Femur (tissue), 1 donor: Measurements from ENCODE around the gene MAPK10.
A peak's percentile ranks its signal among the peaks of the same experiment; 100 is the strongest.

Experiments used
- DNase-seq: peaks from one replicate; pipeline ENCODE4 v3.0.0-alpha.2; 2017

MAPK10 gene

GRCh38 chr4:86271057-86271456 is 88.8 kb downstream of the MAPK10 start:
- DNase-seq, result no peak

- DNase-seq, result no peak
Measured at GRCh38 chr4:86269354-86269753, 90.5 kb downstream of the MAPK10 start.

DNA sequence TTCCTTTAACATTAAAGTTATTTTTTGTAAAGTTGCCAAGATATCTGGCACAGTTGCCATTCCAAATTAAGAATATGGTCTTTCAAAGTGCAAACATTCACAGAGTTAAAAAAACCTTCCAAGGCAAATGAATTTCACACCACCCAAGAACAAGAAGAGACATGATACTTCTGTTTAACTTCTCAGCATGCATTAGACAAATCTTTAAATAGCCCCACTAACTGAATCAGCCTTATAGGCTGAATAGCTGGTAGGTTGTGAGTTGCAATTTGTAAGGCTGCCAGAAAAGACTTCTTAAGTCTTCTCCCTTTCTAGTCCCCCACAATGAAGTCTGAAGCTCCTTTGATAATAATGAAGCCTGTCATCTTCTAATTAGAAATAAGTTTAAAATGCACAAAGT is 95.6 kb downstream of the MAPK10 start:
- no peak for DNase-seq

GRCh38 chr4:86261636-86262035 is 98.2 kb downstream of the MAPK10 start:
- DNase-seq, result no peak

- no peak for DNase-seq
Measured at GRCh38 chr4:86256086-86256485, 103.8 kb downstream of the MAPK10 start.

- no peak for DNase-seq
Measured at GRCh38 chr4:86250619-86251018, 109.2 kb downstream of the MAPK10 start.

DNA sequence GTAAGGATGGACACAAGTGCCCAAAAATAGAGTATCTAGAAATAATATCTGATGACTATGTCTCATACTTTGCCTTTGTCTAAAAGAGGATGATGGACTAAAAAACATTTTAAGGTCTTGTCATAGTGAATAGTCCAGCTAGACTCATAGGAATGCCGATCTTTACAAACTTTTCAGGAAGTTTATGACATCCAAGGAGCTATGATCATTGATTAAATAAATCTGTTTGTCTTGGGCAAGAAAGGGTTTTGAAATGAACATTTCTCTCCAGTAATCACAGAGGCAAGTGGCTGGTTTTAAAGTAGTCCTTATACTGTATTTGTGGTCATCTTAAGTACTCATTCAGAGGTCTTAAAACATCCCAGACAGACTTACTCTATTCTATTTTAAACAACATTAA is 109.8 kb downstream of the MAPK10 start:
- no peak for DNase-seq

DNA sequence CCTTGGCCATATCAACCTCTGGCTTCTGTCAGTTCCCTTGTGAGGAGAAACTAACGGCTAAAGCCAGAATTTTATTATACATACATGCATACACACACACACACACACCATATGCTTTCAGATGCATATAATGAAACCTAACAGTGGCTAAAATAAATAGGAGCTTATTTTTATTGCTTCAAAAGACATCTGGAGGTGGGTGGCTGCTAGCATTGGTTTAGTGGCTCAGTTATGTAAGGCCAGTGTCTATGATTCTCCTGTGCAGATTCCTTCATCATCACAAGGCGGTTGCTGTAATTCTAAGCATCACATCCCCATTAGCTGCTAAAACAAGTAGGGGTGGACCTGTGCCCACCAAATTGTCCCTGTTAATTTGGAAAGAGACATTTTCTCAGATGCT is 110.8 kb downstream of the MAPK10 start:
- DNase-seq, result no peak

DNA sequence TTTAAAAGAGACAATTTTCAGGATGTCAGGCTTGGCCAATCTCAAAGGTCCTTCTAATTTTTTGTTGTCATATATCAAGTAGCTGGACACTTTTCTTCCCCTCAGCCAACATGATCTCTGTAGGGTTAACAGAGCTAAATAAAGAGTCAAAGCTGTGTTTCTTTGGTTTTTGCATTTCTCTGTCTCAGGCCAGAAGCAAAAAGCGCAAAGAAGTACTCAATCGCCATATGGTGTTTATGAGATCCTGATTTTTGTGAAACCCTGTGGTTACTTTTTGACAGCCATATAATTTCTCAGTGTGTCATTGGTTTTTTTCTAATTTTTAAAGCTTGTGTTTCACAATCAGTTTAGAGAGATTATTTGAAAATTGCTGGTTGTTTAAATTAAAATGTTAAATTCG is 111.9 kb downstream of the MAPK10 start:
- no peak for DNase-seq

- DNase-seq, result no peak
Measured at GRCh38 chr4:86247320-86247719, 112.5 kb downstream of the MAPK10 start.

GRCh38 chr4:86243750-86244149 is 116.1 kb downstream of the MAPK10 start:
- DNase-seq, result no peak

- no peak for DNase-seq
Measured at GRCh38 chr4:86242677-86243076, 117.2 kb downstream of the MAPK10 start.

- DNase-seq, result no peak
Measured at GRCh38 chr4:86235549-86235948, 124.3 kb downstream of the MAPK10 start.

GRCh38 chr4:86233681-86234080 is 126.2 kb downstream of the MAPK10 start:
- no peak for DNase-seq

- DNase-seq, result no peak
Measured at GRCh38 chr4:86233090-86233489, 126.8 kb downstream of the MAPK10 start.

- no peak for DNase-seq
Measured at GRCh38 chr4:86223472-86223871, 136.4 kb downstream of the MAPK10 start.

GRCh38 chr4:86221002-86221401 is 138.9 kb downstream of the MAPK10 start:
- no peak for DNase-seq

- no peak for DNase-seq
Measured at GRCh38 chr4:86220121-86220520, 139.7 kb downstream of the MAPK10 start.

GRCh38 chr4:86218746-86219473 is 140.9 kb downstream of the MAPK10 start:
- DNase-seq, result no peak

GRCh38 chr4:86203176-86203575 is 156.7 kb downstream of the MAPK10 start:
- DNase-seq, result no peak

DNA sequence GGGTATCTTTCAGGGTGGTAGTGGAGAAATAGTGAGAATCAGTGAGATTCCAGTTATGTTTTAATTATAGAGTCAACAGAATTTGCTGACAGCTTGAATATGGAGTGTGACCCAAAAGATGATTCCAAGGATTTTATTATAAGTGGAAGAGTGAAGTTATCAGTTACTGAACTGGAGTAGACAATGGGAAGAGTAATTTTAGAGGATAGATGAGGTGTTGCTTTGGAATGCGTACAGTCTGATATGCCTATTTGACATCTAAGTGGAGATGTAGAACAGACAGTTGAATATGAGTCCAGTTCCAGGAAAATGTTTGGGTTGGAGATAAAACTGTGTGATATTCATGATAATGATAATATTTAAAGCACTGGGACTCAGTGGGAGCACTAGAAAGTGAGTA is 174.2 kb downstream of the MAPK10 start:
- DNase-seq, result no peak

- peak; percentile 16 for DNase-seq
Measured at GRCh38 chr4:86184901-86185285, 175.0 kb downstream of the MAPK10 start.

DNA sequence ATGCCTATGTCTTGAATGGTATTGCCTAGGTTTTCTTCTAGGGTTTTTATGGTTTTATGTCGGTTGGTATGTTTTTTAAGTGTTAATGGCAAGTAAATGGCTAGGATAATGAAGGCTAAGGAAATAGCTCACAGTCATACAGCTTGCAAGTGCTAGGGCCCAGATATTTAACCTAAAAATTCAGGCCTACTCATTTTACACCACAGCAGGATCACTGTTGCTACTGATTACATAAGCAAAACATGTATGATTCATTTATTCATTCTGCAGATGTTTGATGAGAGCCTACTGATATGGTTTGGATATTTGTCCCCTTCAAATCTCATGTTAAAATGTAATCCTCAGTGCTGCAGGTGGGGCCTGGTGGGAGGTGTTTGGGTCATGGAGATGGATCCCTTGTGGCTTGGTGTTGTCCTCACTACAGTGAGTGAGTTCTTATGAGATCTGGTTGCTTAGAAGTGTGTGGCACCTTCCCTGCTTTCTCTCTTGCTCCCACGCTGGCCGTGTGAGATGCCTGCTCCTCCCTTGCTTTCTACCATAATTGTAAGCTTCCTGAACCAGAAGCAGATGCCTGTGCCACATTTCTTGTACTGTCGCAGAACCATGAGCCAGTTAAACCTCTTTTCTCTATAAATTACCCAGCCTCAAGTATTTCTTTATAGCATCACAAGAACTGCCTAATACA is 175.5 kb downstream of the MAPK10 start:
- peak; percentile 13 for DNase-seq

DNA sequence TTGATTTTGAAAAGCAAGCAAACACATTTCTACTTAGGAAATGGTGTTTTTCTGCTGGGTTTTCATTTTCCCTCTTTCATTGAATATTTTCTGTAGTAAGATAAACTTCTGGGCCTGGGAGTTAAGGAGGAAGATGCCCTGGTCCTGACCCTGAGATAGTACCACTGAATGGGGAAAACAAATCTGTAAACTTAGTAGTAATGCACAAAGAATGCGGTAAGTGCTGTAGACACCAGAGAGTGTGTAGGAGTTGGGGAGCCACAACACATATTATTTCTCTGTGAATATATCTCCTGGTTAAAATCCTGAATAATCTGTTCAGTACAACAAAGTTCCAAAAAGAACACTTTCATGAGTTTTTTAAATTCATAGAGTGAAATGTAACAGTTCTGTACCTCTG is 178.3 kb downstream of the MAPK10 start:
- DNase-seq, result no peak

DNA sequence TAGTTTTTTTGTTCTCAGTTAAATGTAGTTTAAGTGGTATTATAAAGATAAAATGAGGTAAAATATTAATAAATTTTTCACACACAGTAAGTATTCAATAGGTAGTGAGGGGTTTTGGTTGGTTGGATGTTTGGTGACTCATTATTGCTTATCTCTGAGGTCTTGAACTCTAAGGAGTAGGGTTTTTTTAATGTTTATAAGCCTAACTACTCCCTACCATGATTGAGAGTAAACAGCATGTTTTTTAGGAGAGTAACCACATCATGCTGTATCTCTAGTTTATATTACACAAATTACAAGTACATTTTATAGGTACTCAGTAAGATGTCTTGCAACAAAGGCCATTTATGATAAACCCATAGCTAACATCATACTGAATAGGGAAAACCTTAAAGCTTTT is 181.6 kb downstream of the MAPK10 start:
- no peak for DNase-seq
